ENCODE measurements around the gene DEFB119.
"Not testable (repeated sequence)": the region's sequence is repeated elsewhere in the genome, so short reads cannot be mapped to it uniquely, and the experiment has no call there.

DEFB119 gene

GRCh38 chr20:31390490-31390889, at the start of gene DEFB119:
DEFB119 (minus strand) TSS chr20:31390590; CDS start chr20:31390483, 107 bp downstream.
- no peak for DNase-seq

GRCh38 chr20:31430568-31431115, 40.3 kb upstream of the DEFB119 start:
- DNase-seq = no peak

- DNase-seq = not testable (repeated sequence)
These were observed 37.2 kb upstream of the DEFB119 start for GRCh38 chr20:31427576-31427975.

GRCh38 chr20:31426891-31427551, 36.6 kb upstream of the DEFB119 start:
- DNase-seq = not testable (repeated sequence)

- DNase-seq = no peak
These were observed 35.4 kb upstream of the DEFB119 start for GRCh38 chr20:31425797-31426196.

GRCh38 chr20:31418307-31418706, 27.9 kb upstream of the DEFB119 start:
- DNase-seq = no peak

- no peak for DNase-seq
These were observed 25.3 kb upstream of the DEFB119 start for GRCh38 chr20:31415653-31416052.

GRCh38 chr20:31414381-31414780, 24.0 kb upstream of the DEFB119 start:
- no peak for DNase-seq

- DNase-seq = no peak
These were observed 19.6 kb upstream of the DEFB119 start for GRCh38 chr20:31410011-31410410.

GRCh38 chr20:31406115-31406514, 15.7 kb upstream of the DEFB119 start, which contains the start of gene DEFB121:
DEFB121 (minus strand) TSS chr20:31406215; CDS start chr20:31406152, 63 bp downstream.
- no peak for DNase-seq

- DNase-seq = no peak
These were observed 13.5 kb upstream of the DEFB119 start for GRCh38 chr20:31403886-31404285.

GRCh38 chr20:31394900-31395299, 4.5 kb upstream of the DEFB119 start:
- DNase-seq = no peak

GRCh38 chr20:31392836-31393235, 2.4 kb upstream of the DEFB119 start:
- no peak for DNase-seq

GRCh38 chr20:31374346-31374745, 16.0 kb downstream of the DEFB119 start:
- DNase-seq = no peak

GRCh38 chr20:31368301-31368700, 22.1 kb downstream of the DEFB119 start, which contains the start of gene DEFB118:
DEFB118 (plus strand) TSS chr20:31368601; CDS start chr20:31368651, 50 bp downstream.
- DNase-seq = no peak

GRCh38 chr20:31364272-31364671, 26.1 kb downstream of the DEFB119 start:
- not testable (repeated sequence) for DNase-seq

- DNase-seq = no peak
These were observed 27.1 kb downstream of the DEFB119 start for GRCh38 chr20:31363295-31363694.

- no peak for DNase-seq
These were observed 34.4 kb downstream of the DEFB119 start for GRCh38 chr20:31355981-31356380.

- DNase-seq = no peak
These were observed 48.9 kb downstream of the DEFB119 start for GRCh38 chr20:31341470-31341869.

GRCh38 chr20:31330893-31331292, 59.5 kb downstream of the DEFB119 start:
- DNase-seq = no peak

All from NCI-H526 treated with DMSO at 0.1 percent for 48 hours (cell line).